ENCODE measurements around the gene PHRF1. TPM values are rescaled to one million over a fixed set of nuclear protein-coding genes. Genes with fewer than 3 reads are reported as not detected.
A peak's percentile ranks its signal among the peaks of the same experiment; 100 is the strongest.

The PHRF1 gene
- total and polyA plus RNA-seq, 9 donors: 3.8 to 34.2 (median 28.8) TPM

DNA sequence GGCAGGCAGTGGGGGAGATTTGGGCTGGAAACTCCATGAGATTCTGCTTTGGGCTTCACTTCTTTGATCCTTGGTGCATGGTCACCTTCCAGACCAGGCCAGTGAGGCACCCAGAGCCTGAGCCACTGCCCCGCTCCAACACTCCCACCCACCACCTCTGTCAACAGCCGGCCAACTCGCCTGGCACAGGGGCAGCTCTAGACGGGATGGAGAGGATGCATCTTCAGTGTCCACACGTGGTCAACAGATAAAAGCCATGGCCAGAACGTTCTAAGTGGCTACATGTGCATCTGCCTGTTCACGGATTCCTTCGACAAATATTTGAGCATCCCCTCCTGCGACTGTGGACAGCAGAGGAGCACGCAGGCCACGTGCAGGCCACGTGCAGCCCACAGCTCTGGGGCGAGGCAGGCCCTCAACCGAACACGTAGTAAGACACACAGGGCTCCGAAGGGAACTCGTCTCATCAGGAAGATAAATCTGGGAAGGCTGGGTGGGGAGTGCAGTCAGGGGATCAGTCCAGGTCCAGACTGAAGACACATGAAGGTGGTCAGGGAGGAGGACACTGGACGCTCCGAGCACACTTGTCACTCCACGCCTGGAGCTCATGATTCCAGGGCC lies 37.7 kb upstream of the PHRF1 start:
- Histone ChIP-seq H3K9me3 (no peaks in the 10 kb centered on the region), H3K4me3 (no peak overlapping the region), H3K27me3 (no peaks in the 10 kb centered on the region), H3K27ac (no peak overlapping the region), H3K36me3 (no peaks in the 10 kb centered on the region), H3K4me1 (ENCODE audit: insufficient read depth) (peaks cover 11% of the 10 kb centered on the region)
- peak in 2 of 5 donors; percentile 11 to 44 for DNase-seq
- WGBS, 3 donors: 87 to 88% (median 88%) methylated on average over 20 of the region's 20 CpGs
- intact Hi-C loops (cut with DNase I): loop anchor here in 1 of 4 donors (10.0 kb wide), 1 partner anchor 1856 kb away; no protein-coding TSS in a partner anchor
- no peak for TF ChIP-seq EP300 (IDR thresholded peaks at IDR 0.05)
- TF ChIP-seq POLR2A (IDR thresholded peaks at IDR 0.05): no peak
- TF ChIP-seq, protein P1, sequence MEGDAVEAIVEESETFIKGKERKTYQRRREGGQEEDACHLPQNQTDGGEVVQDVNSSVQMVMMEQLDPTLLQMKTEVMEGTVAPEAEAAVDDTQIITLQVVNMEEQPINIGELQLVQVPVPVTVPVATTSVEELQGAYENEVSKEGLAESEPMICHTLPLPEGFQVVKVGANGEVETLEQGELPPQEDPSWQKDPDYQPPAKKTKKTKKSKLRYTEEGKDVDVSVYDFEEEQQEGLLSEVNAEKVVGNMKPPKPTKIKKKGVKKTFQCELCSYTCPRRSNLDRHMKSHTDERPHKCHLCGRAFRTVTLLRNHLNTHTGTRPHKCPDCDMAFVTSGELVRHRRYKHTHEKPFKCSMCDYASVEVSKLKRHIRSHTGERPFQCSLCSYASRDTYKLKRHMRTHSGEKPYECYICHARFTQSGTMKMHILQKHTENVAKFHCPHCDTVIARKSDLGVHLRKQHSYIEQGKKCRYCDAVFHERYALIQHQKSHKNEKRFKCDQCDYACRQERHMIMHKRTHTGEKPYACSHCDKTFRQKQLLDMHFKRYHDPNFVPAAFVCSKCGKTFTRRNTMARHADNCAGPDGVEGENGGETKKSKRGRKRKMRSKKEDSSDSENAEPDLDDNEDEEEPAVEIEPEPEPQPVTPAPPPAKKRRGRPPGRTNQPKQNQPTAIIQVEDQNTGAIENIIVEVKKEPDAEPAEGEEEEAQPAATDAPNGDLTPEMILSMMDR (IDR thresholded peaks at IDR 0.05): no peak

DNA sequence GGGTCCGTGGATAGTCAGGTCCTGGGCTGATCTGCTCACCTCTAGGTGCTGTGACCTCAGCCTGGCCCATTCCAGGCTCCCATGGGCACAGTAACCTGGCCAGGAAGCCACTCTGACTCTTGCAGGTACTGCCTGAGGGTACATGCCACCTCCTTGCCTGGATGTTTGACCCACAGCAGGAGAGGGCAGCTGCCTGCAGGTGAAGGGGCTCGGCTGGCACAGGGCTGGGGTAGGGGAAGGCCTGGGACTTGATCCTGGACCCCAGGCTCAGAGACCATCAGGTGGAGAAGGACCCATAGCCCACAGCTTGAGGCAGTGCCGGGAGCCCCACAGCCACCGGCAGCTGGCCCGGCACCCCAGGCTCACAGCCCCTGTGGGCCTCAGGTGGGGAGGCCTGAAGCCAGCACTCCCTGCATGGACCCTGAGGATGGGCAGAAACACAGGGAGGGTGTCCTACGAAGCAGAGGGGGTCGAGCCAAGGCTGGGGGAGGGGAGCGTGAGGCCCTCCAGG lies 36.2 kb upstream of the PHRF1 start:
- Histone ChIP-seq H3K27ac (no peak overlapping the region), H3K36me3 (no peaks in the 10 kb centered on the region), H3K27me3 (no peaks in the 10 kb centered on the region), H3K4me3 (no peak overlapping the region), H3K4me1 (ENCODE audit: insufficient read depth) (peaks cover 10% of the 10 kb centered on the region), H3K9me3 (no peaks in the 10 kb centered on the region)
- 87 to 94% (median 88%) methylated on average over 7 to 8 of the region's 8 CpGs for WGBS, 3 donors
- TF ChIP-seq EP300 (IDR thresholded peaks at IDR 0.05) (no peak), POLR2A (IDR thresholded peaks at IDR 0.05) (no peak)
- TF ChIP-seq, protein P1 (IDR thresholded peaks at IDR 0.05): no peak
- intact Hi-C loops (cut with DNase I): loop anchor here in 1 of 4 donors (10.0 kb wide), 1 partner anchor 1855 kb away; no protein-coding TSS in a partner anchor
- peak in 2 of 5 donors; percentile 7 to 21 for DNase-seq

DNA sequence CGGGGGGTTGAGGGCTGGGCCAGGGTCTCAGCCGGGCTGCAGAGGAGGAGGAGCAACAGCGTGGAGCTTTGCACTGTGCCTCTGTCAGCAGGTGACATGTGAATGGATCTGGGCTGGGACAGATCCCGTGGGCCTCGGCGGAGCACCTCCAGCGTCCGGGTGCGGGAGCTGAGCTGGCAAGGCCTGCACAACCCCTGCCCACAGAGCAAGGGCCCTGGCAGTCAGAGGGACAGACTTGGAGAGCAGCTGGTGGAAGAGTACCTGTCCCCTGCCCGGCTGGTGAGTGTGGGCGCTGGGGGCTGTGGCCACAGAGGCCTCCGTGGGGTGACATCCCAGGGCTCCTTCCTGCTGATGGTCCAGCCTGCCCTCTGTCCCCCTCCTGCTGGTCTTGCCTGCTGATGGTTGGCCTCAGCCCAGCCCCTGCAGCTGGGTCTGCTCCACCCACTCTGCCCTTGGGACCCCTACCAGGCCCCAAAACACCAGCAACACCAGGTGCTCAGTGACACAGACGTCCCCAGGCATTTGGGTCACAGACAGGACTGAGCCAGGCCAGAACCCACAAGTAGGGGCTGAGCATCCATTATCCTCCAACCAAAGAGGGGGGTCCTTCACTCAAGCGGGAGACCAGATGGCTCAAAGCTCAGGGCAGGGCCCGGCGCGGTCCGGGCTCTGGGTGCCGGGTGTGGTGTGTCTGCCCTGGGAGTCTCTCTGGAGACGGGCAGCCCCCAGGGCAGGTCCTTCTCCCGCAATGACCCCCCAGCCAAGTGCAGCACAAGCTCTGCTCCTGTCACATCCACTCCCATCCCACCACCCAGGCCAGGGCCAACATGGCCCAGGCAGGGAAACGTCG lies 35.5 kb upstream of the PHRF1 start:
- no peaks in the 10 kb centered on the region for H3K36me3 ChIP-seq
- H3K27ac ChIP-seq: no peak overlapping the region
- H3K4me1 ChIP-seq (ENCODE audit: insufficient read depth): peaks cover 10% of the 10 kb centered on the region
- TF ChIP-seq, protein P1 (IDR thresholded peaks at IDR 0.05): no peak
- TF ChIP-seq EP300 (IDR thresholded peaks at IDR 0.05): no peak
- no peak for TF ChIP-seq POLR2A (IDR thresholded peaks at IDR 0.05)
- H3K4me3 ChIP-seq: no peak overlapping the region
- intact Hi-C loops (cut with DNase I): no loop called here
- no peaks in the 10 kb centered on the region for H3K27me3 ChIP-seq
- peak in 3 of 5 donors; percentile 17 to 40 (median 22) for DNase-seq
- no peaks in the 10 kb centered on the region for H3K9me3 ChIP-seq
- WGBS, 3 donors: 85 to 87% (median 85%) methylated on average over 22 to 23 of the region's 23 CpGs

DNA sequence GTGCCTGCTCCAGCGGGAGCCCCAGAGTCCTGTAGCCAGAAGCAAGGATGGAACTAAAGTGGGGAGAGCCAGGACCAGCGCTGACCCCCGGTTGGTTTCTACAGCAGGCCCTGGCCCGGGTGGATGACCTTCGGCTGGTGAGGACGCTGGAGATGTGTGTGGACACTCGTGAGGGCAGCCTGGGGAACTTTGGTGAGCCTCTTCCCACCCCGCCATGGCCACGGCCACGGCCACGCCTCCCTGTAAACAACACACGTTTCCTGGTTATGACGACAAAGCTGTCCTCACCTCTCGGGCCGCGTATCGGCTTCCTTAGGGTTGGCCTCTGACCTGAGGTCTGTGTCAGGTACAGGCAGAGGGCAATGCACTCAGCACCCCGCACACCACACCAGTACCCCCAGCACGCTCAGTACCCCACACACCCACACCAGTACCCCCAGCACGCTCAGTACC lies 34.8 kb upstream of the PHRF1 start:
- no peaks in the 10 kb centered on the region for H3K27me3 ChIP-seq
- WGBS, 3 donors: 90 to 93% (median 92%) methylated on average over 20 of the region's 20 CpGs
- no peak for TF ChIP-seq EP300 (IDR thresholded peaks at IDR 0.05)
- no peak for TF ChIP-seq POLR2A (IDR thresholded peaks at IDR 0.05)
- TF ChIP-seq, protein P1 (IDR thresholded peaks at IDR 0.05): no peak
- DNase-seq: peak in 1 of 5 donors; percentile 38
- intact Hi-C loops (cut with DNase I): no loop called here
- H3K36me3 ChIP-seq: no peaks in the 10 kb centered on the region
- H3K4me3 ChIP-seq: no peak overlapping the region
- peaks cover 10% of the 10 kb centered on the region for H3K4me1 ChIP-seq (ENCODE audit: insufficient read depth)
- no peak overlapping the region for H3K27ac ChIP-seq
- H3K9me3 ChIP-seq: no peaks in the 10 kb centered on the region

Data from ovary (tissue), 9 donors.